Suprapubic skin (tissue), 4 donors: ENCODE measurements around the gene C2orf42.

Source experiments
- EP300 ChIP-seq: sonication (generic); formaldehyde crosslinking; IDR thresholded peaks from one replicate; pipeline ENCODE4 v1.6.1; 2017; ENCODE audit warnings: antibody characterized with exemption
- POLR2A ChIP-seq, 2 donors: fragments of 450-650 bp; IDR thresholded peaks; one replicate each; pipeline ENCODE4 v1.6.1; 2017; ENCODE audit warnings: antibody characterized with exemption in 2 of 2, mild to moderate bottlenecking in 2 of 2, moderate library complexity in 2 of 2
- POLR2AphosphoS5 ChIP-seq, 3 donors: sonication (generic); formaldehyde crosslinking; IDR thresholded peaks; one replicate each; pipeline ENCODE4 v1.6.1; 2017; ENCODE audit warnings: antibody characterized with exemption in 3 of 3
- TF ChIP-seq, protein P1 (sequence below), 2 donors: fragments of 200-600 bp in 1 of 2; fragments of 450-650 bp in 1 of 2; sonication (generic) in 1 of 2; IDR thresholded peaks; one replicate each; pipeline ENCODE4 v1.5.1; 2016 to 2019; ENCODE audit warnings: antibody characterized with exemption in 2 of 2, mild to moderate bottlenecking in 1 of 2, moderate library complexity in 1 of 2

DNA sequence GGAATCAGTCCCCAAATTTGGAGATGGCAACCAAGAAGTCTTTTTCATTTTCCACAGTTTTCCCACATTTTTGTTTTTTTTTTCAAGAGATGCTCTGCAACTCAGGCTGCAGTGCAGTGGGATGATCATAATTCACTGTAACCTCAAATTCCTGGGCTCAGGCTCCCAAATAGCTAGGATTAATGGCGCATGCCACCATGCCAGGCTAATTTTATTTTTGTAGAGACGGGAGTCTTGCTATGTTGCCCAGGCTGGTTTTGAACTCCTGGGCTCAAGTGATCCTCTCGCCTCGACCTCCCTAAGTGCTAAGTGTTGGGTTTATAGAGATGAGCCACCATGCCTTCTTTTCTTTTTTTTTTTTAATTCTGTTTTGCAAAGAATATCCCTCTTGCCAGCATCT is 68.3 kb downstream of the C2orf42 start:
- TF ChIP-seq, protein P1, sequence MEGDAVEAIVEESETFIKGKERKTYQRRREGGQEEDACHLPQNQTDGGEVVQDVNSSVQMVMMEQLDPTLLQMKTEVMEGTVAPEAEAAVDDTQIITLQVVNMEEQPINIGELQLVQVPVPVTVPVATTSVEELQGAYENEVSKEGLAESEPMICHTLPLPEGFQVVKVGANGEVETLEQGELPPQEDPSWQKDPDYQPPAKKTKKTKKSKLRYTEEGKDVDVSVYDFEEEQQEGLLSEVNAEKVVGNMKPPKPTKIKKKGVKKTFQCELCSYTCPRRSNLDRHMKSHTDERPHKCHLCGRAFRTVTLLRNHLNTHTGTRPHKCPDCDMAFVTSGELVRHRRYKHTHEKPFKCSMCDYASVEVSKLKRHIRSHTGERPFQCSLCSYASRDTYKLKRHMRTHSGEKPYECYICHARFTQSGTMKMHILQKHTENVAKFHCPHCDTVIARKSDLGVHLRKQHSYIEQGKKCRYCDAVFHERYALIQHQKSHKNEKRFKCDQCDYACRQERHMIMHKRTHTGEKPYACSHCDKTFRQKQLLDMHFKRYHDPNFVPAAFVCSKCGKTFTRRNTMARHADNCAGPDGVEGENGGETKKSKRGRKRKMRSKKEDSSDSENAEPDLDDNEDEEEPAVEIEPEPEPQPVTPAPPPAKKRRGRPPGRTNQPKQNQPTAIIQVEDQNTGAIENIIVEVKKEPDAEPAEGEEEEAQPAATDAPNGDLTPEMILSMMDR (IDR thresholded peaks at IDR 0.05): no peak
- no peak for TF ChIP-seq POLR2A (IDR thresholded peaks at IDR 0.05)
- no peak for TF ChIP-seq POLR2AphosphoS5 (IDR thresholded peaks at IDR 0.05)
- TF ChIP-seq EP300: no peak
